Measurements from ENCODE around the gene AHCYL2.
"Not testable (repeated sequence)": the region's sequence is repeated elsewhere in the genome, so short reads cannot be mapped to it uniquely, and the experiment has no call there.

Gene AHCYL2

DNA sequence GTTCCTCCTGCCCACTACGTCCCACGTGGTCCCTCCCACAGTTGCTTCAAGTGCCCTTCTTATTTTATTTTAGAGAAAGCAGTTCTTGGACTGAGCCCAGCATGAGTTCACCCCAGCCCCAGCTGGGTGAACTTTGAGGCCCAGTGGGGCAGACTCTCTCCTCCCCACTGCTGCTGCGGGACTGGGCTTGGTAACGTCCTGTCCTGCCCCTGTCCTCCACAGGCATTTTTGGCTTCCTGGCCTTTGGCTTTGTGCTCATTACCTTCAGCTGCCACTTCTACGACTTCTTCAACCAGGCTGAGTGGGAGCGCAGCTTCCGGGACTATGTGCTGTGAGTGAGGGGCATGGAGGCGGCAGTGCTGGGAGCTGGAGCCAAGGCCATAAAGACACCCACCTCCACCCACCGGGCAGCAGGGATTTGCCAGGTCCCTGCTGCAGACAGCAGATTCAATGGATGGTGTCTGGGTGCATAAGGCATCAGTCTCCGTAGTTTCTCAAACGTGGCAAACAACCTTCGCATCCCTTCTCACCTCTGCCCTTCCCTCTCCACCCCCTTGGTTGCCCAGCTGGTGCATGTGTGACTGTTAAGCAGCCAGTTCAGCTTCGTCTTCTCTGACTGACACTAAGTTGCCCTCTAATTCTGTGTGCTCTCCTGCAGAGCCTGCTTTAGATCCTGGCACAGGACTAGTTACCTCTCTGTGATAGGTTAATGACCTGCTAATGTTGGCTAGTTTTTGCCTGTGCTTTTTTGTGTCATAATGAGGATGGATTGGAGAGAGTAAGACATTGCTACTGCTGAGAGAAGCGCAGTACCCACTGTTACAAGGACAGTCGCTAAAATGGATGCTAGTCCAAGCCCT lies 15.5 kb upstream of the AHCYL2 start:
- DNase-seq: no peak

DNA sequence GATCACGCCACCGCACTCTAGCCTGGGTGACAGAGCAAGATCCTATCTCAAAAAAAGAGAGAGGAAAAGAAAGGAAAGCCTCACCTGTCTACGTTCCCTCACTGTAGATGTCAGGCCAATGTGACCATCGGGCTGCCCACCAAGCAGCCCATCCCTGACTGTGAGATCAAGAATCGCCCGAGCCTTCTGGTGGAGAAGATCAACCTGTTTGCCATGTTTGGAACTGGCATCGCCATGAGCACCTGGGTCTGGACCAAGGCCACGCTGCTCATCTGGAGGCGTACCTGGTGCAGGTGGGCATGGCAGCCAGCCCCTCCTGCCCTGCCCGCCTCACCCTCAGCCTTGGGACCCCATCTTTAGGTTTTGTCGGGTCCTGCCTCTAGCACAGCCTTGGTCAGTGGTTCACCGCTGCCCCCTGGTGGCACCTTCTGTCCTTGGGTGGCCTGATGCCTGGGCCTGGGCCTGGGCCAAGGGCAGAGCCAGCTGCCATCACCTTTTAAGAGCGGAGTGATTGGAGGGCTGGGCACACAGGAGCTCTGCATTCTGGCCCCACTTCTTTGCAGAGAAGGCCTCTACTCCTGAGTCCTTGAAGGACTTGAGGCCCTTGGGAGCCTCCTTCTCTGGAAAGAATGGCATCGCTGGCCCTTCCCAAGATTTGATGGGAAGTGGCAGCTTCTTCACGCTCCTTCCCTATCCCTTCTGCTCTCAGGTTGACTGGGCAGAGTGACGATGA lies 14.4 kb upstream of the AHCYL2 start:
- DNase-seq: no peak

DNA sequence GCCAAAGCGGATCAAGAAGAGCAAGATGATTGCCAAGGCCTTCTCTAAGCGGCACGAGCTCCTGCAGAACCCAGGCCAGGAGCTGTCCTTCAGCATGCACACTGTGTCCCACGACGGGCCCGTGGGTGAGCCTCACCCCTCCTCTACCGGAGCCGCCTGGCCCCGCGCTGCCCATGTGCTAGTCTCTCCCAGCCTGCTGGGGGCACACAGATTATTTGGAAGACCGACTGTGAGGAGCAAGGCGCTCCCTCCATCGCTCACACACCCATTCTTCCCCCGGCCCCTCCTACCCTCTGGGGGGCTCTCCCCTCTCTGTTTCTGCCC lies 13.9 kb upstream of the AHCYL2 start:
- no peak for DNase-seq

DNA sequence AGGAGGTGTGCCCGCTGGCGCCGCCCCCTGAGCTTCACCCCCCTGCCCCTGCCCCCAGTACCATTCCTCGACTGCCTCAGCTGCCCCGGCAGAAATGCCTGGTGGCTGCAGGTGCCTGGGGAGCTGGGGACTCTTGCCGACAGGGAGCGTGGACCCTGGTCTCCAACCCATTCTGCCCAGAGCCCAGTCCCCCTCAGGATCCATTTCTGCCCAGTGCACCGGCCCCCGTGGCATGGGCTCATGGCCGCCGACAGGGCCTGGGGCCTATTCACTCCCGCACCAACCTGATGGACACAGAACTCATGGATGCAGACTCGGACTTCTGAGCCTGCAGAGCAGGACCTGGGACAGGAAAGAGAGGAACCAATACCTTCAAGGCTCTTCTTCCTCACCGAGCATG lies 12.7 kb upstream of the AHCYL2 start:
- DNase-seq: no peak

DNA sequence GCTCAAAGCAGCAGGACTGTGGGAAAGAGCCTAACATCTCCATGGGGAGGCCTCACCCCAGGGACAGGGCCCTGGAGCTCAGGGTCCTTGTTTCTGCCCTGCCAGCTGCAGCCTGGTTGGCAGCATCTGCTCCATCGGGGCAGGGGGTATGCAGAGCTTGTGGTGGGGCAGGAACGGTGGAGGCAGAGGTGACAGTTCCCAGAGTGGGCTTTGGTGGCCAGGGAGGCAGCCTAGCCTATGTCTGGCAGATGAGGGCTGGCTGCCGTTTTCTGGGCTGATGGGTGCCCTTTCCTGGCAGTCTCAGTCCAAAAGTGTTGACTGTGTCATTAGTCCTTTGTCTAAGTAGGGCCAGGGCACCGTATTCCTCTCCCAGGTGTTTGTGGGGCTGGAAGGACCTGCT lies 12.2 kb upstream of the AHCYL2 start:
- no peak for DNase-seq

DNA sequence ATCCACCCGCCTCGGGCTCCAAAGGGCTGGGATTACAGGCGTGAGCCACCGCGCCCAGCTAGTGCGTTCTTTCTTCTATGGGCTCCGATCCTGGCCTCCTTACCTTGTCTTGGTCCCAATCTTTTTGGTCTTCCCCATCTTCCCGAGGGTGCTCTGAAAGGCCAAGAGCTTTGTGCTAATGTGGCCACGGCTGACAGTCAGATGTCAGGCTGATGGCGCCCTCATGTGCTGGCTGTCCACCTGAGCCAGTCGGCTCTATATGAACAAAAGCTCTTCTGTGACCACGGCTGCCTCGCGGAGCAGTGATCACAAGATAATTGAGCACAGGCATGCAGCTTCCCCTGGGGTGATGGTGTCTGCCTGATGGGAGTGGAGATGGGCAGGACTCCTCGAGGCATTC lies 11.0 kb upstream of the AHCYL2 start:
- no peak for DNase-seq

DNA sequence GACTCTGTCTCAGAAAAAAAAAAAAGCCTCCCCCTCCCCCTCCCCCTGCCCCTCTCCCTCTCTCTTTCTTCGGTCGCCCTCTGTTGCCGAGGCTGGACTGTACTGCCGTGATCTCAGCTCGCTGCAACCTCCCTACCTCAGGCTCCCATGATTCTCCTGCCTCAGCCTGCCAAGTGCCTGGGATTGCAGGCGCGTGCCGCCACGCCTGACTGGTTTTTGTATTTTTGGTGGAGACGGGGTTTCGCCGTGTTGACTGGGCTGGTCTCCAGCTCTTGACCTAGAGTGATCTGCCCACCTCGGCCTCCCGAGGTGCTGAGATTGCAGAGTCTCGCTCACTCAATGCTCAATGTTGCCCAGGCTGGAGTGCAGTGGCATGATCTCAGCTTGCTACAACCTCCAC lies 9.1 kb upstream of the AHCYL2 start:
- DNase-seq: not testable (repeated sequence)

DNA sequence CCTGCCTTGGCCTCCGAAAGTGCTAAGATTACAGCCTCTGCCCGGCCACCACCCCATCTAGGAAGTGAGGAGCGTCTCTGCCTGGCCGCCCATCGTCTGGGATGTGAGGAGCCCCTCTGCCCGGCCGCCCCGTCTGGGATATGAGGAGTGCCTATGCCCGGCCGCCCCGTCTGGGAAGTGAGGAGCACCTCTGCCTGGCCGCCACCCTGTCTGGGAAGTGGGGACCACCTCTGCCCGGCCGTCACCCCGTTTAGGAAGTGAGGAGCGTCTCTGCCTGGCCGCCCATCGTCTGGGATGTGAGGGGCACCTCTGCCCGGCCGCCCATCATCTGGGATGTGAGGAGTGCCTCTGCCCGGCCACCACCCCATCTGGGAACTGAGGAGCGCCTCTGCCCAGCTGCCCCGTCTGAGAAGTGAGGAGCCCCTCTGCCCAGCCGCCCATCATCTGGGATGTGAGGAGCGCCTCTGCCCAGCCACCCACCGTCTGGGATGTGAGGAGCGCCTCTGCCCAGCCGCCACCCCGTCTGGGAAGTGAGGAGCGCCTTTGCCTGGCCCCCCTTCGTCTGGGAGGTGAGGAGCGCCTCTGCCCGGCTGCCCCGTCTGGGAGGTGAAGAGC lies 8.6 kb upstream of the AHCYL2 start:
- DNase-seq: not testable (repeated sequence)

DNA sequence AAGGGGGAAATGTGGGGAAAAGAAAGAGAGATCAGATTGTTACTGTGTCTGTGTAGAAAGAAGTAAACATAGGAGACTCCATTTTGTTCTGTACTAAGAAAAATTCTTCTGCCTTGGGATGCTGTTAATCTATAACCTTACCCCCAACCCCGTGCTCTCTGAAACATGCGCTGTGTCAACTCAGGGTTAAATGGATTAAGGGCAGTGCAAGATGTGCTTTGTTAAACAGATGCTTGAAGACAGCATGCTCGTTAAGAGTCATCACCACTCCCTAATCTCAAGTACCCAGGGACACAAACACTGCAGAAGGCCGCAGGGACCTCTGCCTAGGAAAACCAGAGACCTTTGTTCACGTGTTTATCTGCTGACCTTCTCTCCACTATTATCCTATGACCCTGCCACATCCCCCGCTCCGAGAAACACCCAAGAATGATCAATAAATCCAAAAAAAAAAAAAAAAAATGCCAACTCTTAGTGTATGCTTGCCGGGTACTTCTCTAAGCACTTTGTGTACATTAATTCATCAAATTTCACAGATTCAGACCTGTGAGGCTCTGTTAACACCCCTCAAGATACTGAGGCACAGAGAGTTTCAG lies 7.9 kb upstream of the AHCYL2 start:
- DNase-seq: not testable (repeated sequence)

DNA sequence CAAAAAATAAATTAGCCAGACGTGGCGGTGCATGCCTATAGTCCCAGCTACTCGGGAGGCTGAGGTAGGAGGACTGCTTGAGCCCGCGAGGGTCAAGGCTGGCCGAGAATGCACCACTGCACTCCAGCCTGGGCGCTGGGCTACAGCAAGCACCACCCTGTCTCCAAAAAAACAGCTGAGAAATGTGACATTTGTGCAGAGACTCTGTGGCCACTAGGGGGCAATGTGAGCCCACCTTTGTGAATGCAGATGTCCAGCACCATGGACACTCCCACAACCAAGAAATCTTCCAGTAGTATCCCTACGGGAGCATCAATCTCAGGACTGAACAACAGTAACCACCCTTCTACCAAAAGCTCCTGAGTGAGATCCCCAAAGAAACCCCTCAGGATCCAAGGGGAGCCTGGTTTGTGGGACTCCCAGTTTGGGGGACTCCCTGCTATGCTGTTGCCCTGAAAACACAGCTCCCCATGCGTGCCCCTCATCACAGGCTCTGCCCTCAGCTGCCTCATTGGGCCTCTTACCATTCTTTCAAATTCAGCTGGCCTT lies 6.2 kb upstream of the AHCYL2 start:
- peak; percentile 61 for DNase-seq

DNA sequence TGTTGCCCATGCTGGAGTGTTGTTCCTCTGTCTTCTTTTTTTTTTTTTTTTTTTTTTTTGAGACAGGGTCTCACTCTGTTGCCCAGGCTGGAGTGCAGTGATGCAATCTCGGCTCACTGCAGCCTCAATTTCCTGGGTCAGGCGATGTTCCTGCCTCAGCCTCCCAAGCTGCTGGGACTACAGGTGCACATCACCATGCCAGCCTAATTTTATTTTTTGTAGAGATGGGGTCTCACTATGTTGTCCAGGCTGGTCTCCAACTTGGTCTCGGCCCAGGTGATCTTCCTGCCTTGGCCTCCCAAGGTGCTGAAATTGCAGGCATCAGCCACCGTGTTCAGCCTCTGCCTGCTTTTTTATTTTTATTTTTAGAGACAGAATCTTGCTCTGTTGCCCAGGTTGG lies 5.7 kb upstream of the AHCYL2 start:
- not testable (repeated sequence) for DNase-seq

DNA sequence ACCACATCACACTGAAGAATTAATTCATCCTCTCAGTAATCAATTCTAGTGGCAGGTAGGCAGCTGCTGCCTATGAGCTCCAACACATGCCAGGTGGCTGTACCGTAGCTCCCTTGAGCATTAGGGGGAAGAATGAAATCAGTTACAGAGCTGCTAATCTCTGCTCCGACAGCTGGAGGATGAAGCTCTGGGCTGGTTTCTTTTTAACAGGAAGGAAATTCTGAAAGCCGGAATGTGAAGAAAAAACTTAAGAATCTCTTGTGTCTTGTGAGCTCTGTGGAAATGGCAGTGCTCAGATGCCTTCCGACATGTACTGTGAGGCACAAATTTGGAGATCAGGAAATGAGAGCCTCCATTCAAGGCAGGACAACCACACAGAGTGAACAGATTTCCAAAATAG lies 2.8 kb upstream of the AHCYL2 start:
- DNase-seq: no peak

DNA sequence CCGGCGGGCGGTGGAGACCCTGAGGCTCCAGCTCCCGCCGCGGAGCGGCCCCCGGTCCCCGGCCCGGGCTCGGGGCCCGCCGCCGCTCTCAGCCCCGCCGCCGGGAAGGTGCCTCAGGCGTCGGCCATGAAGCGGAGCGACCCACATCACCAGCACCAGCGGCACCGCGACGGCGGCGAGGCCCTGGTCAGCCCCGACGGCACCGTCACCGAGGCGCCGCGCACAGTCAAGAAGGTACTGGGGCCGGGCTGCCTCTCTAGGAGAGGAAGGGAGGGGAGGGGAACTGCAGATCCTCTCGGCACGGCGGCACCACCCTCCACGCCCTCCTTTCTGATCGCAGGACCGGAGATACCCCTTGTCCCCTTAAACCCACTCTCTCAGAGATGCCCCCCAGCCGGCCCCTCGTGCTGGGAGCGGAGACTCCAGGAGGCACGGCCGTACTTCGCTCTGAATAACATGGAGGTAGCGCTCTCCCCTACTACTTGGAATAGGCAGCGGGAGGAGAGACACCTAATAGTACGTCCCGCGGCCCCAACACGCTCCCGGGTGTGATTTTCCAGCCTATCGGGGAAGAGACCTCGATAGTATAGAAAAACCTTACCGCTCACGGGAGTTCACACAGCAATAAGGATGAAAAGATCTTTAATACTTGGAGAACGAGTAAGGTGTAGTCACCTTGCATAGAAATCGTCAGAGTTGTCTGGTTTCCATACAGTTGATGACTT lies 538 bp downstream of the AHCYL2 start:
- no peak for DNase-seq

DNA sequence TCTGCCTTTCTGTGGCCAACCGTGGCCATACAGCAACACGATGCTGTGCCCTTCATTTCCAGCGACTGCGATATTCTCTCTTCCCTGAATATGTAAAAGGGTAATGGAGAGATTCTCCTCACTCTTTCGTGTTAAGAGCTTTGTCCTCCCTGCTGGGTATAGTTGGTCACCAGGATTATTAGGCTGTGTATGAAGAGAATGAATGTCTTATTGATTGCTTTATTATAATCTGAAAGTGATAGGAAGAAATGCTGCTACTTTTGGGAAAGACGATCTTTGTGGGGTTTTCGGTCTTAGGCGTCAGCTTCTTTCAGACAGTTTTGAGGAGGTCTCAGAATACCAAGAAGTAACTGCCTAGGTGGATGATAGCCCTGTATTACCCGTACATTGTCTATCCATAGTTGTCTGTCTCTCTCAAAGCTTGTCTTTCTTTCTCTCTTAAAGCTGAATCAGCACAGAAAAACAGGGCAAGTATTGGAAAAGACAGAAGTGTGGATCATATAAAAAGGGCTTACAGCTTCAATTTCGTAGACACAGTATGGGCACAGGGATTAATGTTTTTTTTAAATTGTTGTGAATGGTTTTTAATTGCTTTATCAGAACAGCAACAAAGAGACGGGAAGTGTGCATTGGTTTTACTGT lies 1.2 kb downstream of the AHCYL2 start:
- DNase-seq: no peak

DNA sequence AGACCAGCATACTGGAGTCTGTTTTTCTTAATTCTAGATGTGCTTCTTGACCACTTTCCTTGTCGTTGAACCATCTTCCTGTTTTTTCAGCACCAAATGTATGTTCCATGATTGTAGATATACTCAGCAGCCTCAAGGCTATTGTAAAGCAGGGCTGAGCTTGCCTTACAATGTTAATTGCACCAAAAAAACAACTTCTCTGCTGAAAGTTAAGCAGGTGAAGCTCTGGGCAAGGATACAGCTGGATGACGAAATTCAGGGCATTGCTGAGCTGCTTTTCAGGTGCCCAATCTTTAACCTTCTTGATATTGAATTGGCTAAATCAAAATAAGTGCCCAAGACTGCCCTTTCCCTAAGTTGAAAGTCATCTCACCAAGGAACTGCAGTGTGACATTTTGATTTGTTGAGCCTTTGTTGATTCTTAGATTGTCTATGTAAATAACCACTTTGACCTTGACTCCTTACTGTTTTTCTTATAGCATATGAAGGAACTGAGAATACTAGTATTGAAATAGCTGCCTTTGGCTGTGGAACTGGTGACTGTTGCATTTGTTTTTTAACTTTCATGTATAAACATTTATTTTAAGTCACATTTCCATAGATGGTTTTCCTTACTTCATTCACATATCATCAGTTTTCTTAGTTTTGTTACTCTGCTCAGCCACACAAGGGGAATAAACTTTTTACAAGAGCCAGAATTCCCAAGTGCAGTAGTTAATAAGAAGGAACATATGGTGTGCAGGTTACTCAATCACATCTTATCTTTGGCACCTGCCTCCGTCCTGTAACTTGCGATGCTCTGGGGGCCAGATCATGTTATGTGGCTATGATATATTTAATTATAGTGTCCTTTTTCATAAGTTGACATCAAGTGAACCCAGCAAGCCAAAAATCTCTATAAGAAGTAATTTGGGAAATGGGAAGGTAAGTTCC lies 3.1 kb downstream of the AHCYL2 start:
- DNase-seq: no peak

DNA sequence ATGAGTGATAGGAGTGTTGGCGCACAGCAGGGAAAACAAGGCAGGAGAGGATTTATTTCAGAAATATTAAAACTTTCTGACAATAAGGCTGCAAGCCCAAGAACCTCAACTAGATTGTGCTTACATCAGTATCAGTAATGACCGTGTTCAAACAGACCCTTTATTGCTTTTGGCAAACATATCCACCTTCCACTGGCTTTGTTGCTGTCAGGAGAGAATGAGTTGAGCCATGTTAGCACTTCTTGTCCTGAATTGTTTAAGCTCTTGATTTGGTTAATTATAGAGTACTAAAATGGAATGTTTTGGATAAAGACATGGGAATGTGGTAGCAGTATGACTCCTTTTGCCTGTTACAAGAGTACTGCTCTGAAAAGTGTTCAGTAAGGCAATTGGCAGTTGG lies 3.8 kb downstream of the AHCYL2 start:
- DNase-seq: no peak

DNA sequence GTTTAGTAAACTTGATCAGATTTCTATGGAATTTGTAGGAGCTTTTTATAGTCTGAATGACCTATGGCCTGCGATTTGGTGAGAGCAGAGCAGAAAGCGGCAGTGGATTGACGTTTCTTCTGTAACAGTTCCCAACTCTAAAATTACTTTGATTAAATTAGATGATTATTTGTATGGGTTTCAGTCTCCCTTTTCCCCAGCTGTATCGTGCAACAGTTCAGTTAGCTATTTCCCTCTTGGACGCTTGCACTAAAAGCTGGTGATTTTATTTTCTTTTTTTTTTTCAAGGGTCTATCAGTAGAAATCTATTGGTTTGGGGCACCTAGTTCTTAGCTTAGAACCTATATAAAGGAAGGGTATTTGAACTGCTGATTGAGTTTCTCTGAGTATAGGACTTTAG lies 6.8 kb downstream of the AHCYL2 start:
- DNase-seq: no peak

DNA sequence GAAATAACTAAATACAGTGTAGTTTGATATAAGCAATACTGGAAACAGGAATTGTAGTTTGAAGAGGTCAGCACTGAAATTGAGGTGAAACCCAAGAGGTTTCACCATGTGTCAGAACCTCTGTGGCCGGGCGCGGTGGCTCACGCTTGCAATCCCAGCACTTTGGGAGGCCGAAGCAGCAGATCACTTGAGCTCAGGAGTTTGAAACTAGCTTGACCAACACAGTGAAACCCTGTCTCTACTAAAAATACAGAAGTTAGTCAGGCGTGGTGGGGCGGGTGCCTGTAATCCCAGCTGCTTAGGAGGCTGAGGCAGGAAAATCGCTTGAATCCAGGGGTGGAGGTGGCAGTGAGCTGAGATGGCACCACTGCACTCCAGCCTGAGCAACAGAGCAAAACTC lies 13.7 kb downstream of the AHCYL2 start:
- no peak for DNase-seq

DNA sequence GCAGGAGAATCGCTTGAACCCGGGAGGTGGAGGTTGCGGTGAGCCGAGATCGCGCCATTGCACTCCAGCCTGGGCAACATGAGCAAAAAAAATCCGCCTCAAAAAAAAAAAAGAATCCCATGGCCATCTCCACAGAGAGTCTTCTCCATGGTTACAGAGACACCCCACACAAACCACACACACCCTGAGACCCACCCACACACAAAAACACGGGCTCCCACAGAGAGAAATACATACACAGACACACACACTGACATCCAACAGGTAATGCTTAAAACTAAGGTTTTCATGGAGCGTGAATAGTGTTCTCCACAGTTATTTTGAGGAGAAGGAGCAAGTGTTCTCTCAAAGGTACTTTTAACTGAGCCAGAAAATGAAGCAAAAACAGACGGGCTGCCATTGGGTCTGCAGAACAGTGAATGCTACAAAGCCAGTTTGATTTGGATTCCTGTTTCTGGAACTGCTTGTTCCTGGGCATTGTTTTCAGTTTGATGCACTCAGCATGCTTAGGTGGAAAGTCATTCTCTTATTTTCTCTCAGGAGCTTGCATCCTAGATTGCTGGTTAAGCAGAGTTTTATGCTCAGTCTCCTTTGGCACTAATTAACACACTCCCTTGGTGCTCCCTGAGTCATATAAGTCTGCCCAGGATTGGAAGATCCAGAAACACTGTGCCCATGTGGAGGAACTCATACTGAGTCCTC lies 15.4 kb downstream of the AHCYL2 start:
- no peak for DNase-seq

DNA sequence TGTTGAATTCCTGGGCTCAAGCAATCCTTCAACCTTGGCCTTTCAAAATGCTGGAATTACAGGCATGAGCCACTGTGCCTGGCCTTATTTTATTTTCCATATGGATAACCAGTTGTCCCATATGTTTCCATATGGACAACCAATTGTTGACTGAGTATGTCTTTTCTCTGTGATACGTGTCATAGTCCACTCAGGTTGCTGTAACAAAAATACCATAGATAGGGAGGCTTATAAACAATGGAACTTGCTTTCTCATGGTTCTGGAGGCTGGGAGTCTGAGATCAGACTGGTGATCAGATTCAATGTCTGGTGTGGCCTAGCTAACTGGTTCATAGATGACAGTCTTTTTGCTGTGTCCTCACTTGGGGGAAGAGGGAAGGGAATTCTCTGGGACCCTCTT lies 19.4 kb downstream of the AHCYL2 start:
- DNase-seq: no peak
